Stimulated activated CD4-positive, alpha-beta T cell treated with anti-CD3 and anti-CD28 coated beads, Interleukin-15, amount 100 ng/mL, for 24 hours (primary cell): Measurements from ENCODE around the gene VILL.
"Not testable (repeated sequence)": the region's sequence is repeated elsewhere in the genome, so short reads cannot be mapped to it uniquely, and the experiment has no call there.

ENCODE experiments used
- DNase-seq: peaks from one replicate; pipeline ENCODE4 v3.0.0-alpha.2; 2020

VILL gene

DNA sequence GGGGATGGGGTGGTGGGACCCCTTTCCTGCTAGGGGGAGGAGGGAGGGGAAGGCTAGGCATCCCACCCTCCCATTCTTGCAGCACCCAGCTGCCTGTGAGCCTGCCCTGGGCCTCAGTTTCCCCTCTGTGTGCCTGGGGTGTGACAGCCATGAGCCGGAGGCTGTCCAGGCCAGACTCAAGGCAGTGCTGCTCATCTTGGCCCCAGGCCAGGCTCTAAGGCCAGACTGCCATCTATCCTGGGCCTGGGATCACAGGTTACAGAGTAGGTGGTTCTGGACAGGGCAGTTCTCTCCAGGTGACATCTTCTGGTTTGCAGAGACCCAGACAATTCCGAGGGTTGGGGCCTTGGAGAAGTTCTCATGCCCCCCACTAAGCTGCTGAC, 3.3 kb upstream of the VILL start:
- DNase-seq, result no peak

GRCh38 chr3:37987751-37988179, 2.8 kb upstream of the VILL start:
- DNase-seq, result no peak

DNA sequence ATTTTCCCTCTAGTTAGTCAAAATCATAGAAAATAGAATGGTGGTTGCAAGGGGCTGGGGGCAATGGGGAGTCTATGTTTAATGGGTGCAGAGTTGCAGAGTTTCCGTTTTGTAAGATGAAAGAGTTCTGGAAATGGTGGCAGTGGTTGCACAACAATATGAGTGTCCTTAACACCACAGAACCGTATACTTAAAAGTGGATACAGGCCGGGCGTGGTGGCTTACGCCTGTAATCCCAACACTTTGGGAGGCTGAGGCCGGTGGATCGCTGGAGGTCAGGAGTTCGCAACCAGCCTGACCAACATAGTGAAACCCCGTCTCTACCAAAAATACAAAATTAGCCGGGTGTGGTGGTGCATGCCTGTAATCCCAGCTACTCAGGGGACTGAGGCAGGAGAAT, 2.2 kb upstream of the VILL start:
- not testable (repeated sequence) for DNase-seq

DNA sequence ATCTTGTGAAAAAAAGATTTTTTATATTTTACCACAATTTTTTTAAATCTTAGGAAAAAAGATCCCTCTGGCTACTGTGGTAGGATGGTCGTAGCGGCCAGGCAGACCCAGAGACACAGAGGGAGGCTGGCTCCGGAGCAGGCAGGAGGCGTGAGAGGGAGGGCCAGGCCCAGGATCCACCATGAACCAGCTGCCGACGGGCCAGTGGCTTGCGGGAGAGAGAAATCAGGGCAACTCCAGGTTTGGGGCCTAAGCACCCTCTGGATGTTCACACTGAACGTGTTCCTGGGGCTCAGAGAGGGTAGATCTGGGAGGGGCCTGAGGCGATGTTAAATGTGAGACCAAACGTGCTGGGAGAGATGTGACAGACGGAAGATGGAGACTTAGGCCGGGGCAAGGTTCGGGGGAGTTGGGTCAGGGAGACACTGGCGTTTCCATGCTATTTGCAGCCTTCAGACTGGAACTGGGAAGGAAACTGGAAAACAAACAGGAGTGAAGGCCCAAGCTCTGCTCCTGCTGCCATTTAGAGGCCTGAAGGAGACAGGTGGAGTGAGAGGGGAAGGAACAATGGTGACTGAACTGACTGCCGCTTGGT, 1.6 kb upstream of the VILL start:
- DNase-seq, result no peak

DNA sequence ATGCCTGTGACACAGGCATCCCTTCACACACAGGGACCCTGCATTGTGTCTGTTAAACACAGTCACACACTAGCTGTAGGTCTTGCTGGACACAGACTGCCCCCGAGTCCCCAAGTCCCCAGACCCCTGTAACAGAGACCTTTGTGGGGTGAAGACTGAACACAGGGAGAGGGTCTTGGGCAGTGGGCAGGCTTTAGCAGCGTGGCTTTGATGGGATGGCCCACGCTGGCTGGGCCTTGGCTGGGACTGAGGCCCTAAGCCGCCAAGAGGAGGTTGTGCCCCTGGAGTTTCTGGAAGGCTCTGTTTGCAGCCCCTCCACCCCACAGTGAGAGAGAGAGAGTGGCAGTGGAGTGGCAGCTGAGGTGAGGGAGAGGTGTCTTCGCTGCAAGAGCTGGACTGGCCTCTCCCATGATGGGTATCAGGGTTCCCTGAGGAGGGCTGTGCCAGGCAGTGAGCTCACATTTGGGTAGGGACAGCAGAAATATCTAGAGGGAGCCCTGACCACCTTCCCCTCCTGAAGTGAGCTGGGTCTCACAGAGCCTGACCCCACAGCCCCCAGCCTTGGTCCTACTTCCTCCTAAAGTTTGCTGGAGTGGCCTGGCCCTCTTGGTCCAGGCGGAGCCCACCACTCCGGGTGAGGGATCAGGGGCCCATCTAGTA, 635 bp upstream of the VILL start:
- no peak for DNase-seq

DNA sequence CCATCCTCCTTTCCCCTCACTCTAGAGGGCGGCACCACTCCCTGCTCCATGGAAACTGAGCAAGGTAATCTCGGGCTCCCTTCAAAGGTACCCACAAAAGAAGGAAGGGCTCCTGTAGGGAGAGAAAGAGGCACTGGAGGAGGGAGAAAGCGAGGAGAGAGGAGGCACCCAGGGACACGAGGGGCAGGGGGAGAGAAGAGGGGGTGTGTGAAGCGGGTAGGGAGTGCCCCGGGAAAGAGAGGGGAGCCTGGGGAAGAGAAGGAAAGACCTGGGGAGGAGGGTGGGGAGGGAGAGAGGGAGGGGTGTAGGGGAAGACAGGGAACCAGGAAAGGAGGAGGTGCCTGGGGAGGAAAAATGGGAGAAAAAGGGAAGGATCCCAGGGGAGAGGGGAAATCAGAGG, 523 bp downstream of the VILL start:
- no peak for DNase-seq

DNA sequence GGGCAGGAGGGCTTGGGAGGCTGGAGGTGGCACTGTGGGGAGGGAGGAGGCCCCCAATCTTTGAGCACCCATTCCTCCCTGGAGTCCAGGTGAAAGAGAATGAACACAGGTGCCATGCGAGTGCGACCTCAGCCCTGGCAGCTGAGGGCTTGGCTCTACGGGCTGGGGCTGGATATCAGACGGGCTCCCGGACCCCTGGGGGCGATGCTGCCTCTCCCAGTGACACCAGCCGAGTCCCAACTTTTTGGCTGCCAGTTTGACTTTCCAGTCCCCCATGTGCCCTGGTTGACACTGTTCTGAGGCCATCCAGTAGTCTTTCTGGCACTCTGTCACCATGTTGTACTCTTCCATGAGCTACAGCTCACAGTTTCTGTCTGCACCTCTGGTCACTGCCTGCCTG, 1.2 kb downstream of the VILL start:
- no peak for DNase-seq

DNA sequence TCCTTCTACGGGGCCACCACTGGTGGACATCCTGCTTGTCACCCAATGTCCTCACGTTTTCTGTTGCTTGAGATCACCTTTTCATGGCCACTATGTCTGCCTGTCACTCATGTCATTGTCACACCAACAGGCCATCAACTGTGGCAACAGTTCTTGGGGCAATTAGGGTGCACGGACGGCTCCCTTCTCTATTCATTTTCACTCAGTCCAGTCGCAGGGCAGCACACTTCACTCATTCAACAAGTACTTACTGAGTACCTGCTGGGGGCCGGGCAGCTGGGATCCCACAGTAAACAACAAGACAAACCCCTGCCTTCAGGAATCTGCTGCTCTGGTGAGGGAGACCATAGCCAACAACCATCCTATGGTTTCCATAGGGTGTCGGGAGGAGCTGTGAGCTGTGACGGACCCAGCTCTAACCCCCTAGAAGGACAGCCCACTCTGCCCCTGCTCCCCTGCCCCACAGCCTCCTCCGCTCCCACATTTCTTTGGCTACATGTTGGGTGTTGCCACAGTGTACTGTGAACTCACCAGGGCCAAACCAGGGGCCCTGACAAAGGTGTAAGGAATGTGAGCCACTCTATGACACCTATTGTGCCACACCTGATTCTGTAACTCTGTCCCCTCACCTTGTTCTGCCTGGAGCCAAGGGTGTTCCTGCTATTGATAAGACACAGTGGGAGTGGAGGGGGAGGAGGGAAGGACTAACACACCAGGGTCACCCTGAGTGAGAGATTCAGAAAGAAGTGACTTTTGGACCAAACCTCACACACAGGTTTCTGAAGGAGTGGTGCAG, 1.9 kb downstream of the VILL start:
- no peak for DNase-seq

DNA sequence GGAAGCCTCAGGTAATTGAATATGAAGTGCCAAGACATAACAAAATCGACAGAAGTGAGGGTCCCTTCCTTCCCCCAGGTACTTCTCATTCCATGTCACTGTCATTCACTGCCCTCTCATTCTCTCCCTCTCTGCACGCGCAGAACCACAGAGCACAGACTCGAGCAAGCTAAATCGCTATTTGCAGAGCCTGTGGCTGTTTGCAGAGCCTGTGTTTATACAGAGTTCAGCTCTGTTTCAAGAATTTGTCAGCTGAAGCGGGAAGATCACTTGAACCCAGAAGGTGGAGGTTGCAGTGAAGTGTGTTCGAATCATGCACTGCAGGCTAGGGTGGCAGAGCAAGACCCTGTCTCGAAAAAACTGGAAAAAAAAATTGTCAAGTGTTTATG, 2.5 kb downstream of the VILL start:
- DNase-seq, result no peak

GRCh38 chr3:37993460-37993819, 2.9 kb downstream of the VILL start:
- no peak for DNase-seq

- DNase-seq, result peak; percentile 88
Measured at GRCh38 chr3:37993820-37994638, 3.4 kb downstream of the VILL start.

GRCh38 chr3:37994639-37994972, 4.0 kb downstream of the VILL start:
- peak; percentile 27 for DNase-seq

DNA sequence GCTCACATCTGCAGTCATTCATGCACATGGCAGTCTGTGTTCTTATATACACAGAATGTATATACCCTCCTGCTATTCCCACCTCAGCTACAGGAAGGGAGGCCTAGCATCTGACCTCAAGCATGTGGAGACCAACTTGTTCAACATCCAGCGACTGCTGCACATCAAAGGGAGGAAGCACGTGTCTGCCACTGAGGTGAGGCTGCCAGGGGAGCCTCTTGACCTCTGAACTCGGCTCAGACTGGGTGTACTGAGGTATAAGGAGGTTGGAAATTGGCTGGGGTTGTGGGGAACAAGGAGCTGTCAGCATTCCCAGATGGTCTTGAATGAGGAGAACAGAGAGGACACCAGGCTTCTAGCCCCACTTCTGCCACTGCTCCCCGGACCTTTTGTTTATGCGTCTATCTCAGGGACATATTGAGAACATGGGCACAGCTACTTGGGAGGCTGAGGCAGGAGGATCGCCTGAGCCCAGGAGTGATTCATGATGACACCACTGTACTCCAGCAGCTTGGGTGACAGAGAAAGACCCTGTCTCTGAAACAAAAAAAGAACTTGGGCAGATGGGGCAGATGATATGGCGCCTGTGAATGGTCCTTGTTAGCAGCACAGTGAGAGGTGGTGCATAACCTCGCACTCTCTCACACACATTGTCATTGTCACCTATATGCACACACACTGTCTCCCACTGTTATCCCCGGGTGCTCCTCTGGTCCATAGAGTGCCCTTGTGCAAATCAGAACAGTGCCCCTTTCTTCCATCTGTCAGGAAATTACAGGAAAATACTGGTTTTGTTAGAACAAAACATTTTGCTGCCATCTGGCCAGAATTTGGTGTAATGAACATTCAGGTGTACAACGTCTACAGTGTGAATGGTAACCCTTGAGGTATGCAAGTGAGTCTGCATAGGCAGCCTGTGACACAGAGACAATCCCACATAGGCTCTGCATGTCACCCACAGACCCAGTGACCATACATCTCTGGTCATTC, 5.4 kb downstream of the VILL start:
- DNase-seq, result no peak

DNA sequence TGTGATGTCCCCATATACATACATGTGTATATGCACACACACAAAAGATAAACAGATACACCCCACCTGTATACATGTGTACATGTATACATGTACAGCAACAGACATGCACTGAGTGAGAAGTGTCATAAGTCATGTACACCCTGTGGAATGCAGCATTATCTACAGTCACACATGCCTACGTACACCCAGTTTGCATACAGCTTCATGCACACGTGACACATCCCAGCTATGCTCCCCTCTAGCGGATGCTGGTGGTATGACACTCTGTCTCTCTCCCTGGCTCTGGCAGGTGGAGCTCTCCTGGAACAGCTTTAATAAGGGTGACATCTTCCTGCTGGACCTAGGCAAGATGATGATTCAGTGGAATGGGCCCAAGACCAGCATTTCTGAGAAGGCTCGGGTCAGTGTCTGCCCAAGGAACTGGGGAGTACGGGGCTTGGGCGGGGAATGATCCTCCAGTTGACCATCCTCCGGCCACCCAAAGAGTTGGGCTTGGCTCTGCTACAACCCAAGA, 6.3 kb downstream of the VILL start:
- DNase-seq, result peak; percentile 89

- no peak for DNase-seq
Measured at GRCh38 chr3:37997342-37997741, 6.8 kb downstream of the VILL start.

DNA sequence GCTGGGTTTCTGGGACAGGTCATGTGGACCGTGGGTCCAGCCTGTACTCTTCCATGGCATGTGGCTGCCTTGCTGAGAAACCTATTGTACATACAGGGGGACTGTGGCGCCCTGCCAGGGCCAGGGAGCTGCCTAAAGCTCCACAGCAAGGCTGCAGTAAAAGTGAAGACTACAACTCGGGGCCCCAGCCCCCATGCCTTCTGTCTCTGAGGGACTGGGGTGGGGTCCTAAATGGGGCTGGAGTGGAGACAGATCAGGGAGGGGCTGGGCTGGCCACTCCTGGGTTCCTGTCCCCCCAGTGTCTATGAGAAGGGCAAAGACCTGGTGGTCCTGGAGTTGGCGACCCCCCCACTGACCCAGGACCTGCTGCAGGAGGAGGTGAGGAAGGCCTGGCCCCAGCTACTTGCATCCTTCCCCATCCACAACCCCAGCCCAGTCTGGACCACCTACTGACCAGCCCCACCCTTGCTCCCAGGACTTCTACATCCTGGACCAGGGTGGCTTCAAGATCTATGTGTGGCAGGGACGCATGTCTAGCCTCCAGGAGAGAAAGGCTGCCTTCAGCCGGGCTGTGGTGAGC, 7.3 kb downstream of the VILL start:
- DNase-seq, result no peak

DNA sequence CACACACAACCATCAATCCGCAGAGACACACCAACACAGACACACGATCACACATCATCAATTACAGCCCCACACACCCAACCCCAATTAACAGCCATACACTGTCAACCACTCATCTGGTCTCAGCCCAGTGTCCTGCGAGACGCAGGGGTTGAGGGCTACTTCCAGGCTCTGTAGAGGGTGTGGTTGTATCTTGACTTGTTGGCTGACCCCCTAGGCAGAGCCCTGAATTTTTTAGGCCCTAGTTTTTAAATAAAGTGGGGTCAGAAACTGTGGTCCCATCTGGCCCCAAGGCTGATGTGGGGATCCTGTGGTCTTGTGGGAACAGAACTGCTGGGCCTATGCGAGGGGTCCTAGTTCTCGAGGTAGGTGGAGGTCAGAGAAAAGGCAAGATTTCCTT, 9.2 kb downstream of the VILL start:
- DNase-seq, result no peak

DNA sequence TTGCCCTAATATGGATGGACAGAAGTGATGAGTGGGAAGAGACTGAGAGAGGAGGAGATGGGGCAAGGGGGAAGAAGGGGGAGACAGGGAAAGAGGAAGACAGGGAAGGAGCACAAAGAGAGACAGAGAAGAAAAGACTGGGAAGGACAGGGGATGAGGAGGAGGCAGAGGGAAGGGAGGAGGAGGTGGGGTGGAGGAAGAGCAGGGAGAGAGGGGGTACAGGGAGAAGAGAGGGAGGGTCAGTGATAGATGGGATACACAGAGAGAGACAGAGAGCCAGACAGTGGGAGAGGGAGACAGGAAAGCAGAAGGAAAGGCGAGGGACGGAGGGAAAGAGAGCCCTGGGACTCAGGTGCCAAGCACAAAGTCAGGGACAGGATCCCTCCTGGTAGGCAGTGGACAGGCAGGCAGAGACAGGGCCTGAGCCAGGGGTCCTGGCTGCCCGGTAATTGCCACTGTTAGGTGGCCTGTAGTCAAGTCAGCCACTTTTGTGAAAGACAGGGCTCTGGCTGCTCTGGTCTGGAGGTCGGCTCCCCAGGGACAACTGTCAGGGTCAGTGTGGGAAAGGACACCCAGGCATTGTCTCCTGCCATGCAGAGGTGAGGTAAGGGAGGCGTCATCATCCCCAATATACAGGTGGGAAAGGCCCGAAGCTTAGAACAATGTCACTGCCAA, 9.8 kb downstream of the VILL start:
- no peak for DNase-seq

GRCh38 chr3:38000965-38001455, 10.4 kb downstream of the VILL start:
- no peak for DNase-seq

GRCh38 chr3:38001456-38002081, 11.0 kb downstream of the VILL start:
- no peak for DNase-seq
